Stomach (tissue), 4 donors: ENCODE data around the gene TRIM59.

Source experiments
- POLR2A ChIP-seq, 4 donors: fragments of 450-650 bp; IDR thresholded peaks; one replicate each; pipeline ENCODE4 v1.6.1; 2016; ENCODE audit warnings: antibody characterized with exemption in 4 of 4, control low read depth in 2 of 4, mild to moderate bottlenecking in 1 of 4, moderate library complexity in 1 of 4
- TF ChIP-seq, protein P1 (sequence below), 7 experiments: fragments of 450-650 bp in 4 of 7; fragments of 200-600 bp in 3 of 7; sonication (generic) in 3 of 7; IDR thresholded peaks; one replicate each; pipeline ENCODE4 v1.5.1; 2016 to 2019; ENCODE audit warnings: antibody characterized with exemption in 7 of 7, control low read depth in 2 of 7, mild to moderate bottlenecking in 1 of 7

DNA sequence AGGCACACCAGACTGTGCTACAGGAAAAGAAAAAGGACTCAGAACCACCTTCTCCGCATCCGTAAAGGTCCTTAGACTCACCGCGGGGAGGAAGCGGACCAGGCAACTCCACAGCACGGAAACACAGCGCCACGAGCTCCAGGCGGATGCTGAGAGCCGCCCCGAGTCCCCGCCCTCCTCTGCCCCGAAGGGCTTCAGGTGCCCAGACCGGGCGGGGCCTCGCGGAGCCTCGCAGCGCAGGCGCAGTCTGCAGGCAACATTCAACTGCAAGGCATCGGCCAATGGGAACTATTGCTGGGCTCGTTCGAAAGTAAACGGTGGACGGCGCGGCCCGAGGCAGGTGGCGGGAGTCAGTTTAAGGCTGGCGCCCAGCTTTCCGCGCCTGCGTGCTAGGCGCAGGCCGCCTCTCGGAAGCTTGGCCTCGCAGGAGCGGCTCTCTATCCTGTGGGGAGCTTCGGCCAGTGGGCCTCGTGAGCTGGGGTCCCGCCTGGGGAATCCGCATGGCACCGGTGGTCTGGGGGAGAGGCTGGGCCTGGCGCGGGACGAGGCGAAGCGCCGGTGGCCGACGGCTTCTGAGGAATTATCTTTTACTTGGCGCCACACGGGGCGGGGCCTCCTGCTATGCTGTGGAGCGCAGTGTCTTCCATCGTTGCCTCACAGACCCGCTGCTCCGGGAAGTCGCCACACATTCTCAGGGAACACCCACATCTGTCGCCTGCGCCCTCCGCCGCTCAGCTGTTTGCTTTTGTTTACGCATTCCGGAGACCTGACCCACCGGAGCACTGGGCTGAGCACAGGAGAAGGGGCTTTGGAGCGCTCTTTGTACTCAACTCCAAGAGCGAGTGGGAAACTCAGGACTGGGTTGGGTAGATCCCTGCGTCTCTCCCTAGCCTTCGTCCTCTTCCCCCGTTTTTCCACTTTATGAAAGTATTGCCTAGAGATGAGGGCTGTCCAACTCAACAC is at the start of gene TRIM59:
- TF ChIP-seq, protein P1, sequence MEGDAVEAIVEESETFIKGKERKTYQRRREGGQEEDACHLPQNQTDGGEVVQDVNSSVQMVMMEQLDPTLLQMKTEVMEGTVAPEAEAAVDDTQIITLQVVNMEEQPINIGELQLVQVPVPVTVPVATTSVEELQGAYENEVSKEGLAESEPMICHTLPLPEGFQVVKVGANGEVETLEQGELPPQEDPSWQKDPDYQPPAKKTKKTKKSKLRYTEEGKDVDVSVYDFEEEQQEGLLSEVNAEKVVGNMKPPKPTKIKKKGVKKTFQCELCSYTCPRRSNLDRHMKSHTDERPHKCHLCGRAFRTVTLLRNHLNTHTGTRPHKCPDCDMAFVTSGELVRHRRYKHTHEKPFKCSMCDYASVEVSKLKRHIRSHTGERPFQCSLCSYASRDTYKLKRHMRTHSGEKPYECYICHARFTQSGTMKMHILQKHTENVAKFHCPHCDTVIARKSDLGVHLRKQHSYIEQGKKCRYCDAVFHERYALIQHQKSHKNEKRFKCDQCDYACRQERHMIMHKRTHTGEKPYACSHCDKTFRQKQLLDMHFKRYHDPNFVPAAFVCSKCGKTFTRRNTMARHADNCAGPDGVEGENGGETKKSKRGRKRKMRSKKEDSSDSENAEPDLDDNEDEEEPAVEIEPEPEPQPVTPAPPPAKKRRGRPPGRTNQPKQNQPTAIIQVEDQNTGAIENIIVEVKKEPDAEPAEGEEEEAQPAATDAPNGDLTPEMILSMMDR (IDR thresholded peaks at IDR 0.05), result no peak
- TF ChIP-seq POLR2A (IDR thresholded peaks at IDR 0.05), result no peak
